Measurements from ENCODE around the gene CAND2.
"Not testable (repeated sequence)": the region's sequence is repeated elsewhere in the genome, so short reads cannot be mapped to it uniquely, and the experiment has no call there.

Gene CAND2

GRCh38 chr3:12782172-12782815 lies 14.2 kb upstream of the CAND2 start:
- no peaks in the 10 kb centered on the region for H3K9me3 Mint-ChIP-seq
- no peak for DNase-seq
- no peaks in the 10 kb centered on the region for H3K36me3 Mint-ChIP-seq (ENCODE audit: low read depth)
- H3K4me3 Mint-ChIP-seq, result no peak overlapping the region
- H3K4me1 Mint-ChIP-seq (ENCODE audit: low read depth), result no peaks in the 10 kb centered on the region
- H3K27ac Mint-ChIP-seq, result no peak overlapping the region
- peaks cover 28% of the 10 kb centered on the region for H3K27me3 Mint-ChIP-seq

GRCh38 chr3:12785096-12785495 lies 11.4 kb upstream of the CAND2 start:
- Mint-ChIP-seq H3K36me3 (ENCODE audit: low read depth) (no peaks in the 10 kb centered on the region), H3K4me3 (no peak overlapping the region), H3K27me3 (peaks cover 21% of the 10 kb centered on the region), H3K4me1 (ENCODE audit: low read depth) (no peaks in the 10 kb centered on the region), H3K9me3 (no peaks in the 10 kb centered on the region), H3K27ac (no peak overlapping the region)
- DNase-seq, result no peak

GRCh38 chr3:12787346-12787745 lies 9.1 kb upstream of the CAND2 start:
- H3K36me3 Mint-ChIP-seq (ENCODE audit: low read depth); H3K27ac Mint-ChIP-seq; H3K4me3 Mint-ChIP-seq; H3K4me1 Mint-ChIP-seq (ENCODE audit: low read depth); H3K9me3 Mint-ChIP-seq: not testable (repeated sequence)
- peaks cover 13% of the 10 kb centered on the region for H3K27me3 Mint-ChIP-seq
- peak; percentile 82 for DNase-seq

- not testable (repeated sequence) for H3K9me3 Mint-ChIP-seq; H3K4me1 Mint-ChIP-seq (ENCODE audit: low read depth); H3K4me3 Mint-ChIP-seq; H3K27ac Mint-ChIP-seq; H3K36me3 Mint-ChIP-seq (ENCODE audit: low read depth); H3K27me3 Mint-ChIP-seq
- DNase-seq, result peak; percentile 16
Observed at GRCh38 chr3:12787967-12788690, 8.4 kb upstream of the CAND2 start.

GRCh38 chr3:12791430-12791829 lies 5.0 kb upstream of the CAND2 start:
- Mint-ChIP-seq H3K4me3 (no peak overlapping the region), H3K27me3 (peaks cover 4% of the 10 kb centered on the region), H3K9me3 (no peaks in the 10 kb centered on the region), H3K36me3 (ENCODE audit: low read depth) (no peaks in the 10 kb centered on the region), H3K4me1 (ENCODE audit: low read depth) (peaks cover 8% of the 10 kb centered on the region), H3K27ac (no peak overlapping the region)
- DNase-seq, result no peak

GRCh38 chr3:12793701-12794100 lies 2.8 kb upstream of the CAND2 start:
- no peak overlapping the region for H3K4me3 Mint-ChIP-seq
- H3K36me3 Mint-ChIP-seq (ENCODE audit: low read depth), result no peaks in the 10 kb centered on the region
- H3K27me3 Mint-ChIP-seq, result peaks cover 6% of the 10 kb centered on the region
- no peak overlapping the region for H3K27ac Mint-ChIP-seq
- no peaks in the 10 kb centered on the region for H3K9me3 Mint-ChIP-seq
- H3K4me1 Mint-ChIP-seq (ENCODE audit: low read depth), result peaks cover 11% of the 10 kb centered on the region
- no peak for DNase-seq

- peaks cover 11% of the 10 kb centered on the region for H3K4me1 Mint-ChIP-seq (ENCODE audit: low read depth)
- H3K4me3 Mint-ChIP-seq, result peak overlapping the region; percentile 78
- H3K36me3 Mint-ChIP-seq (ENCODE audit: low read depth), result no peaks in the 10 kb centered on the region
- H3K27me3 Mint-ChIP-seq, result peaks cover 6% of the 10 kb centered on the region
- H3K9me3 Mint-ChIP-seq, result no peaks in the 10 kb centered on the region
- H3K27ac Mint-ChIP-seq, result no peak overlapping the region
- no peak for DNase-seq
Observed at GRCh38 chr3:12797124-12797891, 828 bp downstream of the CAND2 start.

GRCh38 chr3:12797892-12798558 lies 1.5 kb downstream of the CAND2 start:
- H3K36me3 Mint-ChIP-seq (ENCODE audit: low read depth), result no peaks in the 10 kb centered on the region
- H3K27me3 Mint-ChIP-seq, result peaks cover 6% of the 10 kb centered on the region
- H3K4me1 Mint-ChIP-seq (ENCODE audit: low read depth), result peaks cover 11% of the 10 kb centered on the region
- no peak overlapping the region for H3K27ac Mint-ChIP-seq
- DNase-seq, result no peak
- H3K9me3 Mint-ChIP-seq, result no peaks in the 10 kb centered on the region
- no peak overlapping the region for H3K4me3 Mint-ChIP-seq

GRCh38 chr3:12798559-12799179 lies 2.2 kb downstream of the CAND2 start:
- Mint-ChIP-seq H3K4me1 (ENCODE audit: low read depth) (peaks cover 11% of the 10 kb centered on the region), H3K36me3 (ENCODE audit: low read depth) (no peaks in the 10 kb centered on the region), H3K4me3 (no peak overlapping the region), H3K9me3 (no peaks in the 10 kb centered on the region), H3K27ac (no peak overlapping the region), H3K27me3 (peaks cover 6% of the 10 kb centered on the region)
- DNase-seq, result no peak

- Mint-ChIP-seq H3K36me3 (ENCODE audit: low read depth) (no peaks in the 10 kb centered on the region), H3K27ac (no peak overlapping the region), H3K4me1 (ENCODE audit: low read depth) (peaks cover 11% of the 10 kb centered on the region), H3K4me3 (no peak overlapping the region), H3K27me3 (peaks cover 6% of the 10 kb centered on the region), H3K9me3 (no peaks in the 10 kb centered on the region)
- DNase-seq, result no peak
Observed at GRCh38 chr3:12799525-12800440, 3.3 kb downstream of the CAND2 start.

GRCh38 chr3:12803371-12803770 lies 6.9 kb downstream of the CAND2 start:
- Mint-ChIP-seq H3K4me1 (ENCODE audit: low read depth) (no peaks in the 10 kb centered on the region), H3K36me3 (ENCODE audit: low read depth) (no peaks in the 10 kb centered on the region), H3K9me3 (no peaks in the 10 kb centered on the region), H3K27me3 (no peaks in the 10 kb centered on the region), H3K27ac (no peak overlapping the region), H3K4me3 (no peak overlapping the region)
- no peak for DNase-seq

GRCh38 chr3:12807066-12807465 lies 10.6 kb downstream of the CAND2 start:
- no peaks in the 10 kb centered on the region for H3K9me3 Mint-ChIP-seq
- no peak overlapping the region for H3K4me3 Mint-ChIP-seq
- H3K36me3 Mint-ChIP-seq (ENCODE audit: low read depth), result no peaks in the 10 kb centered on the region
- no peak for DNase-seq
- H3K4me1 Mint-ChIP-seq (ENCODE audit: low read depth), result peaks cover 9% of the 10 kb centered on the region
- no peak overlapping the region for H3K27ac Mint-ChIP-seq
- no peaks in the 10 kb centered on the region for H3K27me3 Mint-ChIP-seq

- Mint-ChIP-seq H3K27me3 (no peaks in the 10 kb centered on the region), H3K36me3 (ENCODE audit: low read depth) (no peaks in the 10 kb centered on the region), H3K27ac (no peak overlapping the region), H3K4me3 (no peak overlapping the region), H3K4me1 (ENCODE audit: low read depth) (peaks cover 9% of the 10 kb centered on the region), H3K9me3 (no peaks in the 10 kb centered on the region)
- no peak for DNase-seq
Observed at GRCh38 chr3:12807601-12808359, 11.3 kb downstream of the CAND2 start.
